ENCODE measurements around the gene ARFGAP1. TPM values are rescaled to one million over a fixed set of nuclear protein-coding genes. Genes with fewer than 3 reads are reported as not detected.
A peak's percentile ranks its signal among the peaks of the same experiment; 100 is the strongest.
"Not testable (repeated sequence)": the region's sequence is repeated elsewhere in the genome, so short reads cannot be mapped to it uniquely, and the experiment has no call there.

ARFGAP1 gene
- total RNA-seq, 1 donor from 2014 or later: 47.1 TPM

DNA sequence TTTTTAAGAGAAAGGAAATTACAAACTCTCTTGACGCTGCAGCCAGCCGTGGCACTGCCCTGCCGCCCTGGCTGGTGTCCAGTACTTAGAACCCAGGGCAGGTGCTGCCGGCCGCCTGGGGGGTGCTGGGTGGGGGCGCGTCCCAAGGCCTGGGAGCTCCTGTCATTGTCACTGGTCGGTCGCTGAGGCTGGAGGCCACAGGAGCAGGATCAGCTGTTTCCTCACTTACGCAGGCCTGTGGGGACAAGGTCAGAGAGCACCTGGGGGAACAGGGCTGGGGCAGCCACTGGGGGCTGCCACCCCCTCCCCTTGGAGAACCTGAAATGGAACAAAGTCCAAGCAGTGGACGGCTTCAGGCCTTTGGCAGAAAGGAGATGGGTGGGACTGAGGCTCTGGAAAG lies 31.3 kb upstream of the ARFGAP1 start:
- DNase-seq: no peak

DNA sequence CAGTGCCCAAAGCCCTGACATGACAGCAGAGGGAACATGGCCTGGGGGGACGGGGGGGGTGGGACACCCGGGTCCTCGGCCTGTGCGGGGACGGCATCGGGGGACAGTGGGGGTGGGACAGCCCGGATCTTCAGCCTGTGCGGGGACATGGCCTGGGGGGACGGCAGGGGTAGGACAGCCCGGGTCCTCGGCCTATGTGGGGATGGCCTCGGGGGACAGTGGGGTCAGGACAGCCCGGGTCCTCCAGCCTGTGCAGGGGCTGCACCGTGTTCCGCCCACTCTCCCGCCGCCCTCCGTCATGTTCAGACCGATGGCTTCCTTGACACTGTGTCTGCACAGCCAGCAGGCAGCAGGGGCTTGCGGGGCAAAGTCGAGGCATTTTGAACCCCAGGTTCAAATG lies 29.9 kb upstream of the ARFGAP1 start:
- DNase-seq: no peak

DNA sequence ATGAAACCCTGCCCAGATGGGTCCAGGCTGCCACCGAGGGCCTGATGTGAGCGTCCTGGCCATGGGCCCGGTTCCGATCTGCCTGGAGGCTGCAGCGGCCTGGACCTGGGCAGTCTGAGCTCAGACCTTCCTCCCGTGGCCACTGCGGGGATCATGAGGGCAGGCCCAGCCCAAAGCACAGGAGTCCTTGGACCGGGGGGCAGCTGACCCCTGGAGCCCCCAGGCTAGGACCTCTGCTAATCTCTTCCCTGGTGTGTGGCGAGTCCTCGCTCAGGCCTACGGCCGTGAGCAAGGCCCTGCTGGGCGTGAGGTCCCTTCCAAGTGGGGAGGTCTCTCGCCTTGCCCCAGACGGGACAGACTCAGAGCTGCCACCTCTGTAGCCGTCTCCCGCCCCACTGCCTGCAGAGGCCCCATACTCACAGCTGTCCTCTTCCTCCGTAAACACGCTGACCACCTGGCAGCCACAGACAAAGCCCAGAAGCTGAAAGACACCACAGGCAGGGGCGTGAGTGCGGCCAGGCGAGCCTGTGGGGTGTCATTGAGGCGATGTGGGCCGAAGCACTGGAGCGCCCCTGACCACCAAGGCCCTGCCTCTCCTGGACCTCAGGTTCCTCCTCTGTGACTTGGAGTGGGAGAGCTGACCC lies 28.9 kb upstream of the ARFGAP1 start:
- DNase-seq: no peak

DNA sequence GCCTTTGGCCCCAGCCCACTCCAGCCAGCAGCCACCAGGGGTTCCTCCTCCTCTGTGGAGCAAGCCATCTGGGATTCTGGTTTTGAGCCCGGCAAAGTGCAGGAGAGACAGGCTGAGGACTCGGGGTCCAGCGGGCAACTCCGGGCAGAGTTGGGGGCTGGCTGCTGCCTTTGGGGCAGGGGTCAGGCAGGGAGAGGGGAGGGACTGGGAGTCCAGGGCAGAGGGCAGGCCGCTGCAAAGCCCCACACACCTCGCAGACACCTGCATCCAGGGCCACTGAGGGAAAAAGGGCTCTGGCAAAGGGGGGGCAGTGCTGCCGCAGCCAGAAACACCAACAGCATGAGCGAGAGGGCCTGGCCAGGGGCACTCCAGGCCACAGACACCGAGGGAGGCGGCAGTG lies 28.1 kb upstream of the ARFGAP1 start:
- DNase-seq: no peak

DNA sequence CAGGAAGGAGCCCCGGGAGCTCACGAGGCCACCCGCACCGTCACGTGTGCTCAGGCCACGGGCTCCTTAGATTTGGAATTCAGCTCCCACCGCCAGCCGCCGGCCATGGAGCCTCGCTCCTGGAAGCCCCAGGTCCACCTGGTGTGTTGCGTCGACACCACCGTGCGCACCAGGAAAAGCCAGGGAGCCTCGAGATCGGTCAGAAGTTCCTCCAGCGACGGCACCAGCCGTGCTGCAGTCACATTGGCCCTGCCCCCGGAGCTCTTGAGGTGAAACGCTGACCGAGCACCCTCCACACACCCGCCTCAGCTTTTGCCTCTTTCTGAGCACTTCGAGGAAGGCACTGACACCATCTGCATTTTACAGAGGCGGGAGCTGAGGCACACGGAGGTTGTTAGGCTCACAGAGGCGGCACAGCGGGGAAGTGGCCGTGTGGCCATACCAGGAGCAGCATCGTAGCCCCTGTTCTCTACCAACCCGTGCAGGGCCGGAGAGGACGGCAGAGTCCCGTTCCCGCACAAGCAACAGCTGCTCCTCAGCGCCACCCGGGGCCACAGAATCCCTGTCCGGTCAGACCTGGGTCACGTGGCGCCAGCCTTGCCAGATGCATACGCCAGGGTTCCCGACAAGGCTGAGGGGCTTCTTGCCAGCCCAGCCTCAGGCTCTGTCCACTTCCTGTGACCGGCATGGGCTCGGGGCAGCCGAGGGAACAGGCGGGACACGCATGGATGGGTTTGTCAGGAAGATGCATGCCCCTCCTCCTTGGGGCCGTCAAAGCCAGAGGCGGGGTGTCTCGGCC lies 25.9 kb upstream of the ARFGAP1 start:
- DNase-seq: no peak

DNA sequence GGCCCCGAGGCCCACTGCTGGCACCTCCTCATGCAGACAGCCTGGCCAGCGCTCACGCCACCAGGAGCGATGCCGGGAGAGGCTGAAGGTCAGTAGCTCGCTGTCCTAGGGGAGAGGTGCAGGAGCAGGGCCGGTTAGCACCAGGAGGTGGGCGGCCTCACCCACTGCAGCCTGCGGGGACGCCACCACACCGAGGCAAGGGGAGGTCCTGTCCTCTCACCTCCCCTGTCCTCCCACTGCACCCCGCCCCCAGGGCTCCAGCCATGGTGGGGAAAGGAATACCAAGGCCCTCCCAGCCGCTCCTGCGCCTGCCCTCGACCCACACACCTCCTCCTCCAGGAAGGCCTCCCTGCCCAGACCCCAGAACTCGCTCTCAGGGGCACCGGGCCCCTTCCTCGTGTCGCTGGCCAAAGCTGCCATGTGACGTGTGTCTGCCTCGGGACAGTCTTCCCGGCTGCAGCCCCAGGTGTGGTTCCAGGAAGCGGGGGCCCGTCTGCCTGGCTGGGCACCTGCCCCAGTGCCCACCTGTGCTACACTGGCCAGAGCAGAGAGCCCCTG lies 24.9 kb upstream of the ARFGAP1 start:
- no peak for DNase-seq

DNA sequence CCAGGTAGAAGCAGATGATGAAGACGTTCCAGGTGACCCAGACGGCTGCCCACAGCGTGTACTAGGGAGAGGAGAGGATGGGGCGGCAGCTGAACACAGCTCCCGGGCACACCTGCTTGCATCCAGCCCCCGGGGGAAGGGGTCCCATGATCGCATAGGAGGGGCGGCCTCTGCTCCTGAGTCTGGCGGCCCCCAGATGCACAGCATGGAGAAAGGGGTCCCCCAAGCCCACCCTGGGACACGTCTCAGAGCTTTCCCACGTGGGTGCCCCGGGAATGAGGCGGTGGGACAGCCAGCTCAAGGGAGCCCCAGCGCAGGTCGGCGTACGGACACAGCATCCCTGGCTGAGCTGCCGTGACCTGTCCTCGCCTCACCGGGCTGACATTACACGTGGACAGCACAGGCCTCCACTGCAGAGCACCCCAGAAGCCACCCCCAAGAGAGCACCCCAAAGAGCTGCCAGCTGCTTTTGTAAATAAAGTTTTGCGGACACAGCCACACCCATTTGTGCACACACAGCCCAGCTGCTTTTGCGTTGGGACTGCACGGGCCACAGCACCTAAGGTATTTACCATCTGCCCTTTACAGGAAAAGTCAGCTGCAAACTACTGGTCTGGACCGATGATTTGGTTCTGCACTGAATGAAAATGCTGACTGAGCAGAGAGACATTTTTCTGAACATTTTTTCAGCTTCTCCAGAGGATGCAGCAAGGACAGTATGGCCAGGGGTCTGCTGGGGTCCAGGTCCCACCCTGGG lies 23.6 kb upstream of the ARFGAP1 start:
- DNase-seq: no peak

DNA sequence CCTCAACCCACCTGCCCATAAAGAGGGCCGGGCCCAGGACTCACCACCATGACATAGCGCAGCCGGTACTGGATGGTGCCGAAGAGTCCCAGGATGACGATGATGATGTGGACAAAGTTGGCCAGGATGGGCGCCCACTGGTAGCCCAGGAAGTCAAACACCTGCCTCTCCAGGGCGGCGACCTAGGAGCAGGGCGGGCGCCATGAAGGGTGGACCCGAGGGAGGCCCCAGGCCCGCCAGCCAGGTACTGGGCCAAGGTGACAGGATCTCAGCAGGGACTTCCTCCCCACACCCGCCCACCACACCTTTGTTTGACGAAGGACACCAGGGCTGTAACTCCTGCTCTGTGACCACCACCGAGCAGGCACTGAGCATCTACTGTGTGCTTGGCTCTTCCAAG lies 22.7 kb upstream of the ARFGAP1 start:
- DNase-seq: no peak

DNA sequence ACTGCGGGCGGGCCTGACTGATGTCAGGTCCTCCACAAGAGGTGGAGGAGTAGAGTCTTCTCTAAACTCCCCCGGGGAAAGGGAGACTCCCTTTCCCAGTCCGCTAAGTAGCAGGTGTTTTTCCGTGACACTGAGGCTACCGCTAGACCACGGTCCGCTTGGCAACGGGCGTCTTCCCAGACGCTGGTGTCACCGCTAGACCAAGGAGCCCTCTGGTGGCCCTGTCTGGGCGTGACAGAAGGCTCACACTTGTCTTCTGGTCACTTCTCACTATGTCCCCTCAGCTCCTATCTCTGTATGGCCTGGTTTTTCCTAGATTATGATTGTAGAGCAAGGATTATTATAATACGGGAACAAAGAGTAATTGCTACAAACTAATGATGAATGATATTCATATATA lies 21.3 kb upstream of the ARFGAP1 start:
- DNase-seq: not testable (repeated sequence)

DNA sequence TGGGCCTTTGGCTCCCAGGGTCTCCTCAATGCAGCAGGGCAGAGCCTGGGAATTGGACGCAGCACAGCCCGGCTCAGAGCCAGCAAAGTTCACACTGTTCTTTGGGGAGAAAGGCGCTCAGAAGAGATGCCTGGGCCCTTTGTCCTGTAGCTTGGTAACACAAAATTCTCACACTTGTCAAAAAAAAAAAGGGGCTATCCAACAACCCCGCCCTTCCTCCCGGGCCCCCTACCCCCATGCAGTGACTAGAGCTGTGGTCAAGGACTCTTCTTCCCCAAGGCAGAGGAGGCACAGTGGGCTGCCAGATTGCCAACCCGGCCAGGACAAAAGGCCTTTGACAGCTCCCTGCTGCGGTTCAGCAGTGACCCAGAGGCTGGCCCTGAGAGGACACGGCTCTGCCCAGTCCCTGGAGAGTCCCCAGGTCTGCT lies 20.3 kb upstream of the ARFGAP1 start:
- no peak for DNase-seq

DNA sequence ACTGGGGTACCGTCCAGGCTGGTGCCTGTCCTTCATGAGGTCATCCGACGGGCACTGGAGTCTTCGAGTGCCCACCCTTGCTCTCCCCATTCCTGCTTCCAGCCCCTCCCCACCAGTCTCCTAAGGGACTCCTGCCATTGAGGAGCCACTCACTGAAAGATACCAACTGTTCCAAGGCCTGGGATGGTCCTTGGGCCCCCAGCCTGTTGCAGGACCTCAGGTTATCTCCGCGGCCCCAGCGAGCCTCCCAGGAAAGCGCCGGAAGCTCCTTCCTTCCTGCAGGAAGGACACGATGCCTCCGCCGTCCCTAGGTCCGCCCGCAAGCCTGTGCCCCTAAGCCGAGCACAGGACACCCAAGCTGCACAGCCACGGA lies 19.6 kb upstream of the ARFGAP1 start:
- no peak for DNase-seq

DNA sequence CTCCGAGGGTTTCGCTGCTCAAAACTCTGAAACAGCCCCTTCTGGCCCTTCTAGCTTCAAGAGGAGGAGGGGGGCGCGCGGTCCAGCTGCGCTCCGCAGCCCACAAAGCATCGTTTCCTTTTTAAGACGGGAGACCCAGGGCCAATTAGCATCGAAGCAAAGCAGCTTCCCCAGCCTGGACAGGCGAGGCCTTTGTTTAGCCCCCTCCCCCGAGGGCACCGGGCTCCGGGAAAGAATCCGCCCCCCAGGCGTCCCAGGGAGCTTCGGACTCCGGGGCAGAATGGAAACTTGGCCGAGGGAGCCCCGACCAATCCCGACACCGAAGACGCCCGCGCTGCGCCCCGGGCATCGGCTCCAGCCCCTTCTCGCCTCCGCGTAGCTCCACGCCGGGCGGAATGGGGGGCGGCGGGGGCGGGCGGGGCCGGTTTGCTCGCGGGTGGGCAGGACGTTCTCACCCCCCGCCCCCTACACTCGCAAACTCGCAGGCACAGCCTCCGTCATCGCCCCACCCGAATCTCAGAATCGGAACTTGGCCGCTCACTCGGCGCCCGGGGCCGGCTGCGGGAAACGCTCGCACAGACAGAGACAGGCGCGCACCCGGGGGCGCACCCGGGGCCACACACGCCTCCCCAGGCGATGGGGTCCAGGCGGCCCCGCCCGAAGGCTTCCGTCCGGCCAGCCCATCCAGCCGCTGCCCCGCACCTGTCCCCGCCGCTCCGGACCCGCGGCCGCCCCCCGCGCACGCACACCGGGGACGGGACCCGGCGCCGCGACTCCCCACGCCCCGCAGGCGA lies 19.0 kb upstream of the ARFGAP1 start:
- DNase-seq: peak; percentile 85

DNA sequence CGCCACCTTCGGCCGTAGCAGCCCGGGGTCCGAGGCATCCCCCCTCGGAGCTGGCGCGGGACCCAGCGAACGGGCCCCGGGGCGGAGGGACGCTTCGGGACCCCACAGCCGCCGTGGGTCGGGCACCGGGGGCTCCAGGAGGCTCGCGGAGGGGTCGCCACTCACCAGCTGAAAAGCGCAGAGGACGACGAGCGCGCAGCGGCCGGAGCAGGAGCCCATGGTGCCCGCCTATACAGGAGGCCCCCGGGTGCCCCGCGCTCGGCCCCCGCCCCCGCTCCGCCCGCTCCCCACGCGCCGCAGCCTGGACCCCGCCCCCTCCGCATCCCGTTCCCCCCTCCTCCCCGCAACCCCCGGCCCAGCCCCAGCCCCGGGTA lies 18.4 kb upstream of the ARFGAP1 start, which contains the start of gene NKAIN4:
TSS of gene NKAIN4 (minus strand) at position 232 of the 374 bp plus-strand sequence. CDS start at position 219, 13 bp downstream.
- DNase-seq: no peak

DNA sequence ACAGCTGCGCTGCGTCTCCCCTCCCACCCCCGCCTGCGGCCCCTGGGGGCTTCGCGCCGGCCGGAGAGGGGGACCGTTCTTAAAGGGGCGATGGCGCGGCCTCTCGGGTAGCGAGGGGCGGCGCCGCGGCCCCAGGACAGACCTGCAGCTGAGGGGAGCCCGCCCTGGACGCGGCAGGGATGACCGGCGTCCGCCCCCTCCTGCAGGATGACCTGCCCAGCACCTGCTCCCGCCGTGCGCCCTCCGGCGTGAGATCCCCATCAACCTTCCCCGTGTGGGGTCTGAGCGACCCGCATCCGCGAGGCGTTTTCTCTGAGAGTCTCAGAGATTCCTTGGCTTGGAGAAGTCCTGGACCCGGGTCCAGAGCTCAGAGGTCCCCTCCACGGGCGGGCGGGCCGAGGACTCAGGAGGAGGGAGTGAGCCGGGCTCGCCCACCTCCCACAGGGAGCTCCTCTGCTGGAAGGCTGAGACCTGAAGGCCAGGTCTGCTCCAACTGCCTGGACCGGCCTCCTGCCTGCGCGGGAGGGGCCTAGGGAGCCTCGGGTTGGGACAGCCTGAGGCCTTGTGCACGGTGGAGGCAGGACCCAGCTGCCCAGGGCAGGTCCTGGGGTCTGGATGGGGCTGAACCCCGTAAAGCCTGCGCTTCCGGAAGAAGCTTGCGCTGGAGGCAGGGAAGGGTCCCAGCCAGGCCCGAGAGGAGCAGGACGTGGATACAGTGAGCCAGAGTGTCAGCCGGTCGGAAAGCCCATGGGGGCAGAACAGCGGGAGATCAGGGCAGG lies 17.8 kb upstream of the ARFGAP1 start:
- peak; percentile 86 for DNase-seq

DNA sequence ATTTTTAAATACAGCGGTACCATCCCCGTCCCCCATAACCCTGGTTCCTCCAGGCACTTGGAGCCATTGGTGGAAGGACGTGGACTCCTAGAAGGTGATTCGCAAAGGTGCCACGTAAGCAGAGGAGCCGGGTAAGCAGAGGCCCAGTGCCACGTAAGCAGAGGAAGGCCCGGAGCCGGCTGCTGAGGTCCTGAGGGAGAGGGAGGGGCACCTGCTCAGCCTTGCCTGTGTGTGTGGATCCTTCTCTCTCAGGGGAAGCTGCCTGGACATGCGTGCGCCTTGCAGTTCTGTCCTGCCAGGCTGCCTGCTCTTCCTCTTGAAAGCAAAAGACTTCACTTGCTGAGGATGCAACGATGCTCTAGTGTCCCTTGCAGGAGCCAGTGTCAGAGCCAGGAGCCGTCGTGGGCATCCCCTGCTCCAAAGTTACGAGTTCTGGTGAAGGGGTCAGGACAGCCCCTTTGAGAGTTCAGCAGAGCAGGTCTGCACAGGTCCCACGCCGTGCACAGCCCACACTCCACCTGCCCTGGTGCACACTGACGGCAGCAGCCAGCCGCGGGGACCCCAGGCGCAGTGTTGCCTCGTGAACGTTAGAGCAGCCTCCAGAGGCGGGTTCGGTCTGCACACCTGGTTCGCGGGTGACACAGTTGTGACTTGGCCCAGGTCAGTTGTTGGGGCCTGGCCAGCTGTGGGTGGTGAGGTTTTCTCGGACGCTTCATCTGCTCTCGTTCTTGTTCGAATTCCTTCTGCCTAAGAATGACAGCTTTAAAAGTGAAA lies 16.5 kb upstream of the ARFGAP1 start:
- DNase-seq: no peak

DNA sequence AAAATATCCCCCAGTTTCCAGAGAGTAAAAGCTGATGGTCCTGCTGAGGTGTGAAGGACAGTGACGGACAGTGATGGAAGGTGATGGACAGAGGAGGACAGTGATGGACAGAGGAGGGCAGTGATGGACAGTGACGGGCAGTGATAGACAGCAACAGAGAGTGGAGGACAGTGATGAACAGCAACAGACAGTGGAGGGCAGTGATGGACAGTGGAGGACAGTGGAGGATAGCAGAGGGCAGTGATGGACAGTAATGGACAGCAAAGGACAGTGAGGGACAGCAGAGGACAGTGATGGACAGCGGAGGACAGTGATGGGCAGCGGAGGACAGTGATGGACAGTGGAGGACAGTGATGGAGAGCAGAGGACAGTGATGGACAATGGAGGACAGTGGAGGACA lies 15.7 kb upstream of the ARFGAP1 start:
- no peak for DNase-seq

DNA sequence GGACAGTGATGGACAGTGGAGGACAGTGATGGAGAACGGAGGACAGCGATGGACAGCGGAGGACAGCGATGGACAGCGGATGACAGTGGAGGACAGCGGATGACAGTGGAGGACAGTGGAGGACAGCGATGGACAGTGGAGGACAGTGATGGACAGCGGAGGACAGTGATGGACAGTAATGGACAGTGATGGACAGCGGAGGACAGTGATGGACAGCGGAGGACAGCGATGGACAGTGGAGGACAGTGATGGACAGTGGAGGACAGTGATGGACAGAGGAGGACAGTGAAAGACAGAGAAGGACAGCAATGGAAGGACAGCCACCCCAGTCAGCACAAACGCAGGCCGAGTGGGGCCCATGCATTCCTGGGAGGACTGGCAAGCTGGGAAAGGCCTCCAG lies 15.0 kb upstream of the ARFGAP1 start:
- DNase-seq: no peak

DNA sequence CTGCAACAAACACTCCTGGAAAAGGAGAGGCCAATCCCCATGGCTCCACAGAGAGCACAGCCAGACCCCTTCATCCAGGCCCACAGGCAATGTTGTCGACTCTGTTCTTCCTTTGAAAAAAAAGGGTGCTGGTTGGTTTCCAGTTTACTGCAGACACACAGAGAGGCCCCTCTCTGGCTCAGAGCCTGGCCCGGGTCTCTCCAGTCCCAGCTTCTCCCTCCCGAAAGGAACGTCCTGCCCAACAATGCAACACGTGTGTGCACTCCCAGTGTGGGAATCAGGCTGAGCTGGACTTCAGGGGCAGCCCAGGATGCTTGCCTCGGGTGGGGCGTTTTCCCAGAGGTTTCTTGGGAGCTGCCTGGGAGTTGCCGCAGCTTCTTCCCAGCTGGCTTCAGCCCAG lies 13.8 kb upstream of the ARFGAP1 start:
- peak; percentile 93 for DNase-seq

DNA sequence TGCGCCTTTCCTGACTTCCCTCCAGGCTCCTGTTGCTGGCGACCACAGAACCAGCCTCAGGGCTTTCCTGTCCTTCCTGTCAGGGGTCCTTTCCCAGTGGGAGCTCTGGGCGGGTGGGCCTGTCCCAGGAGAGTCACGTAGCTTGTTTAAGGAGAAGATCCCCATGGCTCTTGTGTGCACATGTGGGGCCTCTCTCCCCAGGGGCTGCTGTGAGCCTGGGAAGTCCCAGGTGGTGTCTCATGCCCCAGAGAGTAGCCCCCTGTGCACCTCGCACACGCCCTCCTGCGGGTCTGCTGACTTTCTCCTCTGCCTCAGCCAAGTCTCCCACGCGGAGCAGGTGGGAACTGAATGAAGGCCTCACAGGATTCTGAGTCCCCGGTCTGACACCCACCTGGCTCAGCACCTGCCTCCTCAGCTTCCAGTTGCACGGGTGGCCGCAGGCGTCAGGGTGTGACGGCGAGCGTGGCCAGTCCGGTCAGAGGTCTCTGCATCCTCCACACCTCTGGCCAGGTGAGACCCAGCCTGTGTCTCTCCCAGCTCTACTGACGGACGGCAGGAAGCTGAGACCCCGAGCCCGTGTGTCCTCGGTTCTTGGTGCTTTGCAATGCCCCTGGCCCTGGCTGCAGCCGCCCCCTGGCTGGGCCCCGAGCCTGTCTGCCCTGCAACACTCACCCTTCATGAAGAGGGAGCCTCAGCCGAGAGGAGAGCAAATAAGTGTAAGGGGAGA lies 12.7 kb upstream of the ARFGAP1 start:
- no peak for DNase-seq

DNA sequence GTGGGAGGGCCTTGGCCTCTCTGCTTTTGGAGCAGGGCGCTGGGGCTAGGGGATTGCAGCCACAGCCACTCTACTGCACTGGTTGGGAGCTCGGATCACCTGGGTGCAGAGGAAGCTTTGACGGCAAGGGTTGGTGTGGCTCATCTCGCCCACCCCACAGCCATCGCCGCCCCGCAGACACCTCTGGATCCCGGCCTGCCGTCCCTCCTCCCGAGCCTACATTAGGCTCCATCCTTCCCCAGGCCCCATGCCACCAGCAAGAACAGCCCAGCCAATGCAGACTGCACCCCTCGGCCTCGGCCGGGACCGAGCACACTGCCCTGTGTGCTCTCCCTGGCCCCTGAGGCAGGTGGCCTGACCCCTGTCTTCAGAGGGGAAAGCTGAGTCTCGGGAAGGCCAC lies 12.1 kb upstream of the ARFGAP1 start:
- DNase-seq: no peak
